HL-60 (cell line): ENCODE data around the gene ATP6V1D.
"Not testable (repeated sequence)": the region's sequence is repeated elsewhere in the genome, so short reads cannot be mapped to it uniquely, and the experiment has no call there.

Source experiments
- DNase-seq, 2 experiments: peaks; one replicate each; pipeline ENCODE4 v3.0.0-alpha.2; 2010 to 2020; ENCODE audit warnings: low read depth in 1 of 2, low spot score in 1 of 2
- H3K27ac ChIP-seq: fragments of 250-450 bp; sonication (Bioruptor Pico); replicated peaks from 2 replicates; pipeline ENCODE4 v1.5.1; 2020; ENCODE audit warnings: mild to moderate bottlenecking, moderate library complexity
- H3K27me3 ChIP-seq: fragments of 250-450 bp; sonication (Bioruptor Pico); 2 replicates; pipeline ENCODE4 v1.5.1; 2021; ENCODE audit warnings: mild to moderate bottlenecking, moderate library complexity; ENCODE audit not compliant: insufficient read depth, poor library complexity, severe bottlenecking
- H3K4me3 ChIP-seq: replicated peaks from 2 replicates; pipeline ENCODE4 v1.5.1; 2011; ENCODE audit warnings: mild to moderate bottlenecking, control low read depth, low read length; ENCODE audit not compliant: insufficient read depth
- CTCF ChIP-seq: IDR thresholded peaks from one replicate; pipeline ENCODE4 v1.5.1; 2011; ENCODE audit warnings: low read length, control low read depth, inconsistent platforms; ENCODE audit not compliant: insufficient read depth
- GABPA ChIP-seq: IDR thresholded peaks from 2 replicates; pipeline ENCODE4 v1.6.1; 2012; ENCODE audit warnings: low read depth
- POLR2AphosphoS5 ChIP-seq: IDR thresholded peaks from 2 replicates; pipeline ENCODE4 v1.6.1; 2012; ENCODE audit warnings: low read depth
- REST ChIP-seq: IDR thresholded peaks from 2 replicates; pipeline ENCODE4 v1.6.1; 2012; ENCODE audit warnings: low read depth; ENCODE audit not compliant: insufficient replicate concordance
- SPI1 ChIP-seq: IDR thresholded peaks from 2 replicates; pipeline ENCODE4 v1.6.1; 2012; ENCODE audit warnings: low read depth, mild to moderate bottlenecking, borderline replicate concordance
- long read RNA-seq: library from polyadenylated mRNA; unstranded; transcript quantifications from one replicate; pipeline ENCODE4 v2.0.0, GENCODE V29; 2020

Gene ATP6V1D
- long read RNA-seq, transcript ATP6V1D-201 (9 exons, 1,845 nt): major isoform, 67 of 78 reads
- long read RNA-seq, partial matches to known transcripts: 4 of 78 reads
- long read RNA-seq, other reads (novel, unspliced or antisense): 5 of 78 reads

- H3K27ac ChIP-seq: peak within 1 kb of the TSS; percentile 99
- TF ChIP-seq SPI1: peak; percentile 74; the same call in 1 of the 2 replicates
- peak; percentile 62; the same call in 1 of the 2 replicates for TF ChIP-seq POLR2AphosphoS5
- peak; percentile 85 for TF ChIP-seq GABPA
- TF ChIP-seq CTCF: peak; percentile 35
- TF ChIP-seq REST: no peak
These were observed at the start of gene ATP6V1D, which contains the start of gene EIF2S1 for GRCh38 chr14:67359775-67360469. ATP6V1D (minus strand) TSS chr14:67359804; CDS start chr14:67359698, 106 bp downstream. EIF2S1 (plus strand) TSS chr14:67360328; CDS start chr14:67364768, 4,440 bp downstream.

GRCh38 chr14:67408122-67408801, 48.7 kb upstream of the ATP6V1D start:
- H3K4me3 ChIP-seq, H3K27me3 ChIP-seq, H3K27ac ChIP-seq, DNase-seq: not testable (repeated sequence)

More at GRCh38 chr14:67359775-67360469, at the start of gene ATP6V1D, which contains the start of gene EIF2S1:
- H3K4me3 ChIP-seq: peak within 1 kb of the TSS; percentile 81
- H3K27me3 ChIP-seq: no peaks in the 10 kb centered on the region
- DNase-seq: peak; percentile 91 to 96

GRCh38 chr14:67405771-67406170, 46.2 kb upstream of the ATP6V1D start:
- no peaks in the 10 kb centered on the region for H3K27me3 ChIP-seq
- no peak overlapping the region for H3K4me3 ChIP-seq
- DNase-seq: no peak
- H3K27ac ChIP-seq: no peak overlapping the region
- TF ChIP-seq SPI1 (no peak), REST (no peak), CTCF (no peak), POLR2AphosphoS5 (no peak), GABPA (no peak)

GRCh38 chr14:67400434-67400833, 40.8 kb upstream of the ATP6V1D start:
- TF ChIP-seq POLR2AphosphoS5 (no peak), CTCF (no peak), GABPA (no peak), SPI1 (no peak)
- Histone ChIP-seq H3K4me3 (no peak overlapping the region), H3K27me3 (no peaks in the 10 kb centered on the region), H3K27ac (no peak overlapping the region)
- no peak for DNase-seq
